SK-N-MC (cell line): Measurements from ENCODE around the gene GNAS-AS1.

ENCODE experiments used
- EZH2 ChIP-seq: fragments of 200-600 bp; sonication (generic); IDR thresholded peaks from one replicate; pipeline ENCODE4 v1.6.1; 2017; ENCODE audit warnings: antibody characterized with exemption
- FOXP2 ChIP-seq: optimal IDR thresholded peaks from 2 replicates; pipeline ENCODE3; 2011; ENCODE audit warnings: mild to moderate bottlenecking, moderate library complexity; ENCODE audit not compliant: insufficient read depth; ENCODE audit errors: extremely low read length, control extremely low read depth
- POLR2AphosphoS5 ChIP-seq: IDR thresholded peaks from 2 replicates; pipeline ENCODE4 v1.6.1; 2012; ENCODE audit warnings: mild to moderate bottlenecking, low read depth, low read length, borderline replicate concordance

DNA sequence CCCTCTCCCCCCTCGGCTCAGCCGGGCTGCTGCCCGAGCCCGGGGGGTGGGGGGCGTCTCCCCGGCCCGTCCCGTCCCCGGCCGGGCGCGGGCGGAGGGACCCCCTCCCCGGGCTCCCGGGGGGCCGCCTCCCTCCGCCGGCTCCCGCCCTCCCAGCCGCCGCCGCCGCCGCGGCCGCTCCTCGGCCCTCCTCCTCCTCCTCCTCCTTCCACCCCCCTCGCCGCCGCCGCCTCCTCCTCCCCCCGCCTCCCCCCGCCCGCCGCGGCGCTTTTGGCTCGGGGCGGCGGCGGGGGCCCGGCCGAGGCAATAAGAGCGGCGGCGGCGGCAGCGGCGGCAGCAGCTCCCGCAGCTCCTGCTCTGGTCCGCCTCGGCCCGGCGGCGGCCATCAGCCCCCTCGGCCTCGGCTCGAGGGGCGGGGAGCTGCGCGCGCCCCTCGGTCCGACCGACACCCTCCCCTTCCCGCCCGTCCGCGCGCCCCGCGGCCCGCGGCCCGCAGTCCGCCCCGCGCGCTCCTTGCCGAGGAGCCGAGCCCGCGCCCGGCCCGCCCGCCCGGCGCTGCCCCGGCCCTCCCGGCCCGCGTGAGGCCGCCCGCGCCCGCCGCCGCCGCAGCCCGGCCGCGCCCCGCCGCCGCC, 40.5 kb upstream of the GNAS-AS1 start:
- no peak for TF ChIP-seq POLR2AphosphoS5
- no peak for TF ChIP-seq EZH2
- TF ChIP-seq FOXP2, result no peak
